ENCODE data around the gene SLC6A19.
"Not testable (repeated sequence)": the region's sequence is repeated elsewhere in the genome, so short reads cannot be mapped to it uniquely, and the experiment has no call there.

SLC6A19 gene

GRCh38 chr5:1156033-1156753, 45.2 kb upstream of the SLC6A19 start:
- TF ChIP-seq CTCF (IDR thresholded peaks at IDR 0.05) = no peak
- Histone ChIP-seq H3K36me3 (no peaks in the 10 kb centered on the region), H3K27me3 (peaks cover 79% of the 10 kb centered on the region), H3K4me1 (ENCODE audit: control insufficient read depth in 1 of 2, insufficient read depth in 1 of 2, low read depth in 1 of 2, low read length in 1 of 2) (no peaks in the 10 kb centered on the region), H3K27ac (no peak overlapping the region), H3K4me3 (ENCODE audit: low read depth in 1 of 2, low read length in 1 of 2) (no peak overlapping the region), H3K9me3 (no peaks in the 10 kb centered on the region)

- no peak overlapping the region for H3K4me3 ChIP-seq (ENCODE audit: low read depth in 1 of 2, low read length in 1 of 2)
- H3K27me3 ChIP-seq = peaks cover 80% of the 10 kb centered on the region
- H3K27ac ChIP-seq = no peak overlapping the region
- H3K36me3 ChIP-seq = no peaks in the 10 kb centered on the region
- no peak for TF ChIP-seq CTCF (IDR thresholded peaks at IDR 0.05)
- no peaks in the 10 kb centered on the region for H3K4me1 ChIP-seq (ENCODE audit: control insufficient read depth in 1 of 2, insufficient read depth in 1 of 2, low read depth in 1 of 2, low read length in 1 of 2)
- no peaks in the 10 kb centered on the region for H3K9me3 ChIP-seq
Measured at GRCh38 chr5:1156754-1157460, 44.5 kb upstream of the SLC6A19 start.

- not testable (repeated sequence) for H3K27ac ChIP-seq; H3K36me3 ChIP-seq; H3K4me1 ChIP-seq (ENCODE audit: control insufficient read depth in 1 of 2, insufficient read depth in 1 of 2, low read depth in 1 of 2, low read length in 1 of 2); H3K9me3 ChIP-seq; H3K4me3 ChIP-seq (ENCODE audit: low read depth in 1 of 2, low read length in 1 of 2)
- H3K27me3 ChIP-seq = peaks cover 75% of the 10 kb centered on the region
Measured at GRCh38 chr5:1157461-1157986, 43.9 kb upstream of the SLC6A19 start.

- no peak for TF ChIP-seq CTCF (IDR thresholded peaks at IDR 0.05)
- Histone ChIP-seq H3K36me3 (no peaks in the 10 kb centered on the region), H3K4me1 (ENCODE audit: control insufficient read depth in 1 of 2, insufficient read depth in 1 of 2, low read depth in 1 of 2, low read length in 1 of 2) (no peaks in the 10 kb centered on the region), H3K4me3 (ENCODE audit: low read depth in 1 of 2, low read length in 1 of 2) (no peak overlapping the region), H3K27me3 (peaks cover 67% of the 10 kb centered on the region), H3K27ac (no peak overlapping the region), H3K9me3 (no peaks in the 10 kb centered on the region)
Measured at GRCh38 chr5:1158647-1159340, 42.6 kb upstream of the SLC6A19 start.

- Histone ChIP-seq H3K27me3 (peaks cover 61% of the 10 kb centered on the region), H3K4me1 (ENCODE audit: control insufficient read depth in 1 of 2, insufficient read depth in 1 of 2, low read depth in 1 of 2, low read length in 1 of 2) (no peaks in the 10 kb centered on the region)
- no peak for TF ChIP-seq CTCF (IDR thresholded peaks at IDR 0.05)
Measured at GRCh38 chr5:1159341-1159675, 42.1 kb upstream of the SLC6A19 start.

More at GRCh38 chr5:1159341-1159675, 42.1 kb upstream of the SLC6A19 start:
- H3K4me3 ChIP-seq (ENCODE audit: low read depth in 1 of 2, low read length in 1 of 2) = no peak overlapping the region
- H3K36me3 ChIP-seq = no peaks in the 10 kb centered on the region
- no peak overlapping the region for H3K27ac ChIP-seq
- H3K9me3 ChIP-seq = no peaks in the 10 kb centered on the region

All from neutrophil (primary cell).